Glomerular visceral epithelial cell (primary cell): Measurements from ENCODE around the gene KCNE1.
"Not testable (repeated sequence)": the region's sequence is repeated elsewhere in the genome, so short reads cannot be mapped to it uniquely, and the experiment has no call there.

ENCODE experiments used
- DNase-seq: peaks from one replicate; pipeline ENCODE4 v3.0.0-alpha.2; 2016; ENCODE audit errors: extremely low spot score

The KCNE1 gene

DNA sequence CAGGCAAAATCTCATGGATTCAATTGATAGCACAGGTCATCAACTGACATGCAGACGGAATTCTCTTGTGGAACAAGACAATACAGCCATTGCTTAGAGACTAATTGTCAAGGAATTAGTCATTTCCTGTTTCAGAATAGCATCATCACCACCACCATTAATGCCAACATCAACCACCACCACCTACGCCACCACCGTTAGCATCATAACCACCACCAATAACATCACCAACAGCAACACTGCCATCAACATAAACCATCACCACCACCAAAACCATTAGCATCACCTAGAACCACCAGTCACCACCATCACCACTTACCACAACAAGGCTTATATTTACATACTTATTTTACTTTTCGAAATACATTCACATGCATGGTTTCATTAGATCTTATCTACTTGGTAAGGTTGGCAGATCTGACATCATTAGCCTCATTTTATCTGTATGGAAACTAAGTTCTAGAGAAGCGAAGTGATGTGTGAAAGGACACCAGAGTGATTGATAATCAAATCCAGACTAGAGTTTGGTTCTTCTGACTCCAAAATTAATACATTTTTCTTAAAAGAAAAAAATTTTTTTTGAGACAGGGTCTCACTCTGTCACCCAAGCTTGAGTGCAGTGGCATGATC lies 94.4 kb downstream of the KCNE1 start:
- not testable (repeated sequence) for DNase-seq

DNA sequence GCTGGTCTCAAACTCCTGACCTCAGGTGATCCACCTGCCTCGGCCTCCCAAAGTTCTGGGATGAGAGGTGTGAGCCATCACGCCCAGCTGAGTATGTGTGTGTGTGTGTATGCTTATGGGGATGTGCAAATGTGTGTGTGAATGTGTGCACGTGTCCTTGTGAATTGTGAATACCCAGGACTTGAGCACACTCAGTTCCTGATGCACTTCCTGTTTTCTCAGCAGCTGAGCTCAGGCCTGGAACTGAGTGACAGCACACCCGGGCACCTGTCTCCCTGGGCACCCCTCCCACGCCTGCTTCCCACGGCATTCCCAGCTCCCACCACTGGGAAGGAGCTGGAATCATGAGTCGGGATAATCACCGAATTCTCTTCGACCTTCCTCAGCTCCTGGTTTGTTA lies 104.7 kb downstream of the KCNE1 start:
- not testable (repeated sequence) for DNase-seq

DNA sequence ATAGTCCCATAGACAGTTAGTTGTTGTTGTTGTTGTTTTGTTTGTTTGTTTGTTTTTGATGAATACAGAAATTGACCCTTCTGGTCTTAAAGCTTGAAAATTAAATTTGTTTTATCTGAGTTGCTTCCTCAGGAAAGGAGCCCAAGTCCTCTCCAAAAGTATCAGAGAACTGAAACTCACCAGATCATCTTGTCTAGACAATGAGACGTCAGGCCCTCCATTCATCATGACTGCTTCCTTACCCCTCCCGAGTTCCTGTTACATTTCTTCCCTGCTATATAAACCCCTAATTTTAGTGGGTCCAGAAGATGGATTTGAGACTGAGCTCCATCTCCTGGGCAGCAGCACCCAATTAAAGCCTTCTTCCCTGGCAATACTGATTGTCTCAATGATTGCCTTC lies 105.3 kb downstream of the KCNE1 start:
- DNase-seq = not testable (repeated sequence)

DNA sequence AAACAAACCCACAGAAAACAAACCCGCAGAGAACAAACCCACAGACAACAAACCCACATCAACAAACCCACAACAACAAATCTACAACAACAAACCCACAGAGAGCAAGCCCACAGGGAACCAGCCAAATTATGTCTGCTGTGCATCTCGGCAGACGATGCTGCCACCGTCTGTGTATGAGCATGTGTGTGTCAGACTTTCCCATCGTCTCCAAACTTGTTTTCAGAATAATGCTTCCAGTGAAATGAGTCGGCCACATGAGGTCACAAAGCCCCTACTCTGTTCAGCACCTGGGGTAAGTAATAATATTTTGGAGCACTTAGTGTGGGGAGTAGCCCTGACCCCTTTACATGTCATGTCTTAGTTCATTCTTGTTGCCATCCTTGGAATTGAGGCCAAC lies 105.9 kb downstream of the KCNE1 start:
- not testable (repeated sequence) for DNase-seq

DNA sequence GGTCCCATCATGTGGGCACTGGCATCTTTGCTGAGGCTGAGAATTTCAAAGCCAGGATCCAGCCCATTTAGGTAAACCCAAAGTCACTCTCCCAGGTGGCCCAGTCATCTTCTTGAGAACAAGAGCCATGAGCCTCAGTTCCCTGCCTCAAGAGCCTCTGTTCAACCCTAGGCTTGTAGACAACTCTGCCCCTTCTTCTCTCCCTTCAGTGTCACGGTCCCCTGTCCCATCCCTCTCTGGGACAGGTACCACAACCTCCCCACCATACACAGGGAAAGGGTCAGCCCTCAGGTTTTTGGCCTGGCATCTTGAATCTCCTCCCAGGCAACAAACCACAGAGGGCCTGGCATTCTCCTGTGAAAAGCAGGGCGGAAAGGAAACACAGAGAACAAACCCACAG lies 106.3 kb downstream of the KCNE1 start:
- DNase-seq = not testable (repeated sequence)

DNA sequence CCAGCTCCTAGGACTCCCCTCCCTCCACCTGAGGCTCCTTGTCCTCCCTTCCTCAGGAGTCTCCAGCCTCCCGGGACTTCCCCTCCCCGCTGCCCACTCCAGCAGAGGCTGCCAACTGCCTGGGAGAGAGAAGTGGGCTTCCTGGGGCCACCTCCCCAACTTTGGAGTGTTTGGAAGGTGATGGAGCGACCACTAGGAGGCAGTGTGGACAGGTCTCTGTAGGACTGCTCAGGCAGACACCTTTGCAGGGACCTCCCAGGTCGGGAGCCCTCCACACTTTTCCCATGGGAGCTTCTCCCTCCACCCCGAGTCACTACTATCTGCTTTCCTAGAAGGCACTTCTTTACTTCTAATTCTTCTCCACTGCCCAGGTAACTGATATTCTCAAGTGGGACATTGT lies 107.3 kb downstream of the KCNE1 start:
- DNase-seq = not testable (repeated sequence)

DNA sequence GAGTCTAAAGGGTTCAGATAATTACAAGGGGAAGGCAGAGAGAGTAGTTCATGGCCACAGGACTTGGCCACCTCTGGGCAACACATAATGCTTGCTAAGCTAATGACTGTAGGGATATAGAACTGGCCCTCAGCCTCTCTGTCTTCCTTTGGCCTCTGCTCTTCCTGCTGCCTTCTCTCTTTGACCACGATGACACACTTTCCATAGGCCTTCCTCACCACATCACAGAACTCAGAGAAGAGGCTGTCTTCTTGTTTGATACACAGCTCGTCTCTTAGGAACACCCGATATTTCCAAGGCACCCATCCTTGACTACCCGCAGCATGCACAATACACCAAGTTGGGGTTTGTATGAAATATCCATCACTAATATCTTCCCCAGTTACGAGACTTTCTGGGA lies 111.5 kb downstream of the KCNE1 start:
- DNase-seq = not testable (repeated sequence)
